Measurements from ENCODE around the gene ADCY4. TPM values are rescaled to one million over a fixed set of nuclear protein-coding genes. Genes with fewer than 3 reads are reported as not detected.

Gene ADCY4
- polyA plus RNA-seq, 6 donors from 2014 or later = 0.29 to 0.53 (median 0.32) TPM; not detected in 3

- Mint-ChIP-seq H3K9me3 (peaks cover 0 to 6% (median 0%) of the 10 kb centered on the region in 7 donors), H3K36me3 (peaks cover 4 to 5% of the 10 kb centered on the region in 2 donors), H3K27me3 (no peaks in the 10 kb centered on the region), H3K27ac (peak overlapping the region; percentile 81 to 100 (median 95)), H3K4me3 (peak overlapping the region in 6 of 8 donors; percentile 0 to 81 (median 29)), H3K4me1 (peaks cover 51 to 60% (median 53%) of the 10 kb centered on the region in 3 donors)
- ATAC-seq (ENCODE audit: low read depth in 2 of 2) (no peak), DNase-seq (no peak)
These were observed 61.4 kb downstream of the ADCY4 start for GRCh38 chr14:24273422-24273998.

- Mint-ChIP-seq H3K4me1 (peaks cover 41 to 50% (median 42%) of the 10 kb centered on the region in 3 donors), H3K4me3 (peak overlapping the region; percentile 15 to 93 (median 90)), H3K27ac (peak overlapping the region; percentile 95 to 100 (median 99)), H3K9me3 (peaks cover 0 to 2% (median 0%) of the 10 kb centered on the region in 7 donors), H3K36me3 (peaks cover 0 to 2% of the 10 kb centered on the region in 2 donors), H3K27me3 (no peaks in the 10 kb centered on the region)
- DNase-seq (no peak), ATAC-seq (ENCODE audit: low read depth in 2 of 2) (no peak)
These were observed 62.4 kb downstream of the ADCY4 start for GRCh38 chr14:24272467-24272866.

DNA sequence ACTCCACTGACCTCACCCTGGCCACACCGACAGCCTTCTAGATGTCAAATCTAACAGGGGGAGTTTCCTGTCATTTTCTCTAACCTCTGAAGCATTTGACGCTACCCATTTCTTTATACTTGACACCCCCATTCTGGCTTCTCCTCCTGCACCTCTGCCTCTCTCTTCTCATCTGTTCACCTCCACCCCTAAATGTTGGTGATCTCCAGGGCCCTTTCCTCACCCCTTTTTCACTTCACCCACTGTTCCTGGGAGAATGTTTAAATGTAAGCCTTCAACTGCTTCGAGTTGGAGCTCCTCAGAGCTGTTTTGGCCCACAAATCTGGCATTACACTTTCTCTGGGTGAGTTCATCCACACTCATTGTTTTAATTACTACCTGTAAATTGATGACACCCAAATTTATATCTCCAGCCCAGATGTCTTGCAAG is 63.0 kb downstream of the ADCY4 start:
- no peak for DNase-seq
- H3K27ac Mint-ChIP-seq = peak overlapping the region; percentile 95 to 100 (median 99)
- H3K27me3 Mint-ChIP-seq = no peaks in the 10 kb centered on the region
- no peaks in the 10 kb centered on the region for H3K9me3 Mint-ChIP-seq
- ATAC-seq (ENCODE audit: low read depth in 2 of 2) = no peak
- peak overlapping the region; percentile 77 to 94 (median 91) for H3K4me3 Mint-ChIP-seq
- peaks cover 6 to 8% of the 10 kb centered on the region in 2 donors for H3K36me3 Mint-ChIP-seq
- peaks cover 36 to 48% (median 42%) of the 10 kb centered on the region in 3 donors for H3K4me1 Mint-ChIP-seq

DNA sequence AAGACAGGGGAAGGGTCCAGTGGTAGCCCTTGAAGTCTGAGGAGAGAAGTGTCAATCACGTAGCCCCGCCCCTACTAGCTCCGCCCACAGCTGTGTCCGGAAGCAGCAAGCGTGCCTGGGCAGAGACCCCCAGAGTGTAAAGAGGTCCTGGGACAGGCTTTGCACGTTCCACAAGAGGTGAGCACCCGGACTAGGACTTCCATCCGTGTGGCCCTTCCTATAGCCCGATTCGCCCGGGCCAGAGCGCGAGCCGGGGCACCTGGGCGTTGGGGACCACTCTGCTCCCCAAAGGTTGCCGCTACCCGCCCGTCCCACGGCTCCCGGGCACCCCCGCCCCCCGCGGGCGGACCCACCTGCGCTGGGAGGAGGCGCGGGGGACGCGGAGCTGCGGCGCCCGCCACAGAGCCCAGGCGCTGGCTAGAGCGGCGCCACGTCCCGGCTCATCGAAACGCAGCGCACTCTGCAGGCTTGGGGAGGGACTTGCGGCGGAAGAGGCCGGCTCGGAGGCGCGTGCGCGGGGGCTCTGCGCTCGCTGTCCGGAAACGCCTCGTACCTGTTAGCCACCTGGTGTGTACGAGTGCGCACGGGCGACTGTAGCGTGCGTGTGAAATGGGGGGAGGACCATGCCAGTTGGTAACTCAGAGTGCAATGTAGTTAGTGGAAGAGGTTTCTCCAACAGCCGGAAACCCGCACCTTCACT is 63.6 kb downstream of the ADCY4 start, which contains the start of gene RABGGTA:
Gene RABGGTA (minus strand): TSS at position 464 of the 700 bp plus-strand sequence. CDS start 482 bp downstream, outside the sequence.
- H3K27me3 Mint-ChIP-seq = no peaks in the 10 kb centered on the region
- H3K27ac Mint-ChIP-seq = peak within 1 kb of the TSS; percentile 95 to 100 (median 99)
- ATAC-seq (ENCODE audit: low read depth in 2 of 2) (peak; percentile 82), DNase-seq (peak; percentile 94)
- H3K9me3 Mint-ChIP-seq = no peaks in the 10 kb centered on the region
- peaks cover 33 to 46% (median 43%) of the 10 kb centered on the region in 3 donors for H3K4me1 Mint-ChIP-seq
- H3K36me3 Mint-ChIP-seq = peaks cover 7 to 14% of the 10 kb centered on the region in 2 donors
- peak within 1 kb of the TSS; percentile 77 to 94 (median 91) for H3K4me3 Mint-ChIP-seq

GRCh38 chr14:24270537-24271133 is 64.2 kb downstream of the ADCY4 start:
- Mint-ChIP-seq H3K27ac (peak overlapping the region; percentile 82 to 100 (median 96)), H3K4me1 (peaks cover 33 to 46% (median 45%) of the 10 kb centered on the region in 3 donors), H3K36me3 (peaks cover 7 to 15% of the 10 kb centered on the region in 2 donors), H3K9me3 (no peaks in the 10 kb centered on the region), H3K27me3 (no peaks in the 10 kb centered on the region), H3K4me3 (peak overlapping the region; percentile 77 to 94 (median 91))
- peak; percentile 1 for ATAC-seq (ENCODE audit: low read depth in 2 of 2)
- no peak for DNase-seq

DNA sequence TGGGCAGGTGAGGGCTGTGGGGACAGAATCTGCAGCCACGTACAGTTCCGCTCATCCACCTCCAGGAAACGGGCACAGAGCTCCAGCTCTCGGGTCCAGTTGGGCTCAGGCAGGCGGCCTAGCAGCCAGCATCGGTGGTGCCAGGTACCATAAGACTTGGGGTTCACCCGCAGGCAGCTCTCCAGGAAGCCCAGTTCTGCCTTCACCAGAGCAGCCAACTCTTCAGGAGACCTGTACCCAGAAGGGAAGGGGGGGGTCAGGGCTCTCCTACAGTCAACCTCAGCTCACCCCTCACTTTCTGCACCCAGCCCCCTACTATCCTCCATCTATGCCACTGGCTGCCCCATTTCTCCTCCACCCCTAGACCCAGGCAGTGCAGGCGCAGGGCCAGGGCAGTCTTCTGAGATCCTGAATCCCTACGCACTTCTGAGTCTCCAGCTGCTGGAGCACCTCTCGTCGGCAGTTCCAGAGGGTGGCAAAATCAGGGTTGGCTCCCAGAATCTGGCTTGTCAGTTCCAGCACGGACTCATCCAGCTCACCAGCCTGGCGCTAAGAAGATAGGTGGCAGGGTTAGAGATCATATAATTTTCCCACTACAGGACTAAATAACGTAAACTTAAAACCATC is 64.8 kb downstream of the ADCY4 start:
- Mint-ChIP-seq H3K4me1 (peaks cover 27 to 45% (median 45%) of the 10 kb centered on the region in 3 donors), H3K4me3 (peak overlapping the region; percentile 77 to 94 (median 91)), H3K9me3 (no peaks in the 10 kb centered on the region), H3K36me3 (peaks cover 7 to 15% of the 10 kb centered on the region in 2 donors), H3K27me3 (no peaks in the 10 kb centered on the region), H3K27ac (peak overlapping the region; percentile 7 to 95 (median 54))
- ATAC-seq (ENCODE audit: low read depth in 2 of 2) = no peak
- no peak for DNase-seq

DNA sequence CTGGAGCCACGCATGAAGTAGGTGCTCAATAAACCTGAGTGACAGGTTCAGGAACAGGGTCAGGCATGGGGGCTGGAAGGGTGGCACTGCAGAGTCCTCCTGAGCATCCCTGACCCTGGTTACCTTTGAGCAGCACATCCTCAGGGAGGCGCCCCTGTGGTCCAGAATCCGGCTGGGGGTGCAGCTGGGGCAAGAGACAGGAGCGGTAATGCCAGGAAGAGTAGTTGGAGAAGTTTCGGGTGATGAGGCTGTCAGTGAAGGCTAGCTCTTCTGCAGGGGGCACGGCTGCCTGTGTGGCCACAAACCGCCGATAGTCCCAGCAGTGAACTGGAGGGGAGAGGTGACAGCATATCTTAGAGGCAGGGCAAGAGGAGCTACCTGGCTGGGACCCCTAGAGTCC is 65.5 kb downstream of the ADCY4 start:
- peak overlapping the region in 3 of 8 donors; percentile 2 to 68 (median 6) for H3K4me3 Mint-ChIP-seq
- peaks cover 7 to 15% of the 10 kb centered on the region in 2 donors for H3K36me3 Mint-ChIP-seq
- ATAC-seq (ENCODE audit: low read depth in 2 of 2) (no peak), DNase-seq (no peak)
- H3K4me1 Mint-ChIP-seq = peaks cover 26 to 45% (median 41%) of the 10 kb centered on the region in 3 donors
- peak overlapping the region in 1 of 6 donors; percentile 57 for H3K27ac Mint-ChIP-seq
- H3K27me3 Mint-ChIP-seq = no peaks in the 10 kb centered on the region
- H3K9me3 Mint-ChIP-seq = no peaks in the 10 kb centered on the region

Other genes starting within 250 kb of the ADCY4 start
- 10 to 100 TPM; 26.5 to 48.0 (median 36.8) TPM for gene PCK2, start 240.8 kb downstream of the ADCY4 start, polyA plus RNA-seq (ENCODE audit: low read depth in 6 of 6)
- 100 to 1,000 TPM in 1 of 6 donors, 10 to 100 TPM in 5; 65.8 to 106 (median 78.5) TPM for gene DCAF11, start 220.3 kb downstream of the ADCY4 start, polyA plus RNA-seq (ENCODE audit: low read depth in 6 of 6)
- gene NRL, start 220.1 kb downstream of the ADCY4 start, polyA plus RNA-seq (ENCODE audit: low read depth in 6 of 6) = 1 to 10 TPM; 2.3 to 8.9 (median 6.4) TPM
- gene FITM1, start 204.4 kb downstream of the ADCY4 start, polyA plus RNA-seq (ENCODE audit: low read depth in 6 of 6) = 1 to 10 TPM in 1 of 6 donors, under 1 TPM in 4, not detected in 1; 0.29 to 1.4 (median 0.53) TPM
- 100 to 1,000 TPM; 704 to 932 (median 769) TPM for gene PSME1, start 198.9 kb downstream of the ADCY4 start, polyA plus RNA-seq (ENCODE audit: low read depth in 6 of 6)
- 10 to 100 TPM in 2 of 6 donors, 1 to 10 TPM in 4; 5.9 to 15.3 (median 9.2) TPM for gene EMC9, start 193.5 kb downstream of the ADCY4 start, polyA plus RNA-seq (ENCODE audit: low read depth in 6 of 6)
- gene PSME2, start 188.5 kb downstream of the ADCY4 start, polyA plus RNA-seq (ENCODE audit: low read depth in 6 of 6) = 100 to 1,000 TPM; 257 to 514 (median 294) TPM
- 10 to 100 TPM; 21.0 to 47.2 (median 32.1) TPM for gene RNF31, start 187.6 kb downstream of the ADCY4 start, polyA plus RNA-seq (ENCODE audit: low read depth in 6 of 6)
- gene IRF9, start 173.8 kb downstream of the ADCY4 start, polyA plus RNA-seq (ENCODE audit: low read depth in 6 of 6) = 100 to 1,000 TPM in 3 of 6 donors, 10 to 100 TPM in 3; 86.7 to 140 (median 97.2) TPM
- 1 to 10 TPM; 3.6 to 9.6 (median 6.9) TPM for gene REC8, start 163.0 kb downstream of the ADCY4 start, polyA plus RNA-seq (ENCODE audit: low read depth in 6 of 6)
- gene IPO4, start 146.3 kb downstream of the ADCY4 start, polyA plus RNA-seq (ENCODE audit: low read depth in 6 of 6) = 10 to 100 TPM in 5 of 6 donors, 1 to 10 TPM in 1; 5.4 to 19.0 (median 12.6) TPM
- 10 to 100 TPM; 34.5 to 43.9 (median 37.0) TPM for gene TM9SF1, start 139.6 kb downstream of the ADCY4 start, polyA plus RNA-seq (ENCODE audit: low read depth in 6 of 6)
- gene TSSK4, start 129.4 kb downstream of the ADCY4 start, polyA plus RNA-seq (ENCODE audit: low read depth in 6 of 6) = 1 to 10 TPM in 3 of 6 donors, under 1 TPM in 2, not detected in 1; 0.36 to 1.7 (median 1.4) TPM
- 100 to 1,000 TPM; 139 to 167 (median 157) TPM for gene CHMP4A, start 121.6 kb downstream of the ADCY4 start, polyA plus RNA-seq (ENCODE audit: low read depth in 6 of 6)
- gene MDP1, start 119.0 kb downstream of the ADCY4 start, polyA plus RNA-seq (ENCODE audit: low read depth in 6 of 6) = 10 to 100 TPM; 32.7 to 48.2 (median 37.3) TPM
- gene NEDD8, start 102.7 kb downstream of the ADCY4 start, polyA plus RNA-seq (ENCODE audit: low read depth in 6 of 6) = 100 to 1,000 TPM; 306 to 385 (median 326) TPM
- gene GMPR2, start 102.1 kb downstream of the ADCY4 start, polyA plus RNA-seq (ENCODE audit: low read depth in 6 of 6) = 100 to 1,000 TPM in 3 of 6 donors, 10 to 100 TPM in 3; 90.3 to 120 (median 99.2) TPM
- 100 to 1,000 TPM; 238 to 289 (median 254) TPM for gene TINF2, start 92.4 kb downstream of the ADCY4 start, polyA plus RNA-seq (ENCODE audit: low read depth in 6 of 6)
- not detected for gene TGM1, start 71.9 kb downstream of the ADCY4 start, polyA plus RNA-seq (ENCODE audit: low read depth in 6 of 6)
- gene RABGGTA, start 63.5 kb downstream of the ADCY4 start, polyA plus RNA-seq (ENCODE audit: low read depth in 6 of 6) = 10 to 100 TPM; 22.2 to 36.2 (median 22.8) TPM
- 10 to 100 TPM; 20.4 to 38.5 (median 29.3) TPM for gene DHRS1, start 35.3 kb downstream of the ADCY4 start, polyA plus RNA-seq (ENCODE audit: low read depth in 6 of 6)
- 1 to 10 TPM in 5 of 6 donors, under 1 TPM in 1; 0.83 to 2.4 (median 1.3) TPM for gene NOP9, start 35.2 kb downstream of the ADCY4 start, polyA plus RNA-seq (ENCODE audit: low read depth in 6 of 6)
- gene CIDEB, start 27.1 kb downstream of the ADCY4 start, polyA plus RNA-seq (ENCODE audit: low read depth in 6 of 6) = 10 to 100 TPM in 1 of 6 donors, 1 to 10 TPM in 5; 4.9 to 10.4 (median 8.1) TPM
- gene LTB4R2, start 24.9 kb downstream of the ADCY4 start, polyA plus RNA-seq (ENCODE audit: low read depth in 6 of 6) = 1 to 10 TPM in 1 of 6 donors, under 1 TPM in 5; 0.28 to 1.2 (median 0.69) TPM
- gene LTB4R, start 23.6 kb downstream of the ADCY4 start, polyA plus RNA-seq (ENCODE audit: low read depth in 6 of 6) = 1 to 10 TPM; 1.4 to 2.4 (median 2.1) TPM
- gene RIPK3, start 4.9 kb upstream of the ADCY4 start, polyA plus RNA-seq (ENCODE audit: low read depth in 6 of 6) = 10 to 100 TPM in 2 of 6 donors, 1 to 10 TPM in 3, not detected in 1; 7.7 to 12.9 (median 9.3) TPM
- gene NFATC4, start 33.1 kb upstream of the ADCY4 start, polyA plus RNA-seq (ENCODE audit: low read depth in 6 of 6) = under 1 TPM in 2 of 6 donors, not detected in 4; 0.19 to 0.43 TPM
- under 1 TPM in 2 of 6 donors, not detected in 4; 0.05 to 0.14 TPM for gene NYNRIN, start 63.9 kb upstream of the ADCY4 start, polyA plus RNA-seq (ENCODE audit: low read depth in 6 of 6)
- gene CBLN3, start 94.6 kb upstream of the ADCY4 start, polyA plus RNA-seq (ENCODE audit: low read depth in 6 of 6) = 1 to 10 TPM in 5 of 6 donors, under 1 TPM in 1; 0.70 to 2.6 (median 2.1) TPM
- gene KHNYN, start 94.9 kb upstream of the ADCY4 start, polyA plus RNA-seq (ENCODE audit: low read depth in 6 of 6) = 10 to 100 TPM; 22.8 to 39.8 (median 24.0) TPM
- 100 to 1,000 TPM in 2 of 6 donors, 10 to 100 TPM in 4; 79.5 to 106 (median 87.5) TPM for gene SDR39U1, start 107.7 kb upstream of the ADCY4 start, polyA plus RNA-seq (ENCODE audit: low read depth in 6 of 6)
- not detected for gene CMA1, start 173.2 kb upstream of the ADCY4 start, polyA plus RNA-seq (ENCODE audit: low read depth in 6 of 6)
- gene CTSG, start 241.2 kb upstream of the ADCY4 start, polyA plus RNA-seq (ENCODE audit: low read depth in 6 of 6) = not detected